ENCODE results near the gene HPF1. TPM values are rescaled to one million over a fixed set of nuclear protein-coding genes. Genes with fewer than 3 reads are reported as not detected.
"Not testable (repeated sequence)": the region's sequence is repeated elsewhere in the genome, so short reads cannot be mapped to it uniquely, and the experiment has no call there.

The HPF1 gene
- total and polyA plus RNA-seq, 10 donors, result 15.7 to 47.6 (median 22.4) TPM

GRCh38 chr4:169744601-169745000, 13.1 kb downstream of the HPF1 start:
- WGBS, 5 donors, result 90 to 100% (median 94%) methylated on average over 1 of the region's 1 CpG
- H3K27ac ChIP-seq, result no peak overlapping the region
- no peak overlapping the region for H3K4me3 ChIP-seq
- peaks cover 3 to 80% (median 25%) of the 10 kb centered on the region in 6 donors for H3K36me3 ChIP-seq
- intact Hi-C loops (cut with DNase I; ENCODE audit: low total_unique reads), result no loop called here
- DNase-seq, result no peak
- TF ChIP-seq POLR2A (IDR thresholded peaks at IDR 0.05) (no peak), POLR2AphosphoS5 (IDR thresholded peaks at IDR 0.05) (no peak), CTCF (IDR thresholded peaks at IDR 0.05 in 8 of 11, conservative IDR thresholded peaks at IDR 0.05 in 3 of 11) (no peak)
- H3K4me1 ChIP-seq, result no peaks in the 10 kb centered on the region
- H3K9me3 ChIP-seq, result no peaks in the 10 kb centered on the region
- no peaks in the 10 kb centered on the region for H3K27me3 ChIP-seq (replicated peaks in 1 of 7)

- DNase-seq, result no peak
- H3K9me3 ChIP-seq, result peaks cover 0 to 3% (median 0%) of the 10 kb centered on the region in 8 donors
- peaks cover 3 to 82% (median 24%) of the 10 kb centered on the region in 6 donors for H3K36me3 ChIP-seq
- no peak overlapping the region for H3K27ac ChIP-seq
- intact Hi-C loops (cut with DNase I; ENCODE audit: low total_unique reads), result no loop called here
- no peak overlapping the region for H3K4me3 ChIP-seq
- H3K27me3 ChIP-seq (replicated peaks in 1 of 7), result no peaks in the 10 kb centered on the region
- no peaks in the 10 kb centered on the region for H3K4me1 ChIP-seq
- TF ChIP-seq CTCF (IDR thresholded peaks at IDR 0.05 in 8 of 11, conservative IDR thresholded peaks at IDR 0.05 in 3 of 11) (no peak), POLR2AphosphoS5 (IDR thresholded peaks at IDR 0.05) (no peak), POLR2A (IDR thresholded peaks at IDR 0.05) (no peak)
- WGBS, 5 donors, result 93 to 98% (median 96%) methylated on average over 2 of the region's 2 CpGs
These were observed 16.2 kb downstream of the HPF1 start for GRCh38 chr4:169741569-169741968.

GRCh38 chr4:169738604-169739003, 19.1 kb downstream of the HPF1 start:
- peaks cover 3 to 86% (median 35%) of the 10 kb centered on the region in 6 donors for H3K36me3 ChIP-seq
- H3K27ac ChIP-seq; H3K4me3 ChIP-seq; H3K4me1 ChIP-seq; H3K27me3 ChIP-seq (replicated peaks in 1 of 7); intact Hi-C loops (cut with DNase I; ENCODE audit: low total_unique reads); DNase-seq; H3K9me3 ChIP-seq: not testable (repeated sequence)

GRCh38 chr4:169730564-169730963, 27.2 kb downstream of the HPF1 start:
- no peak for DNase-seq
- Histone ChIP-seq H3K27ac (no peak overlapping the region), H3K9me3 (no peaks in the 10 kb centered on the region), H3K36me3 (peaks cover 0 to 78% (median 29%) of the 10 kb centered on the region in 6 donors), H3K4me1 (no peaks in the 10 kb centered on the region), H3K27me3 (replicated peaks in 1 of 7) (no peaks in the 10 kb centered on the region), H3K4me3 (no peak overlapping the region)
- intact Hi-C loops (cut with DNase I; ENCODE audit: low total_unique reads), result no loop called here
- 91 to 100% (median 96%) methylated on average over 5 of the region's 5 CpGs for WGBS, 5 donors
- no peak for TF ChIP-seq CTCF (IDR thresholded peaks at IDR 0.05 in 8 of 11, conservative IDR thresholded peaks at IDR 0.05 in 3 of 11)
- no peak for TF ChIP-seq POLR2A (IDR thresholded peaks at IDR 0.05)
- no peak for TF ChIP-seq POLR2AphosphoS5 (IDR thresholded peaks at IDR 0.05)

GRCh38 chr4:169727616-169728015, 30.1 kb downstream of the HPF1 start:
- Histone ChIP-seq H3K4me3 (no peak overlapping the region), H3K36me3 (peaks cover 0 to 70% (median 24%) of the 10 kb centered on the region in 6 donors), H3K4me1 (no peaks in the 10 kb centered on the region), H3K27me3 (replicated peaks in 1 of 7) (no peaks in the 10 kb centered on the region), H3K27ac (no peak overlapping the region), H3K9me3 (no peaks in the 10 kb centered on the region)
- intact Hi-C loops (cut with DNase I; ENCODE audit: low total_unique reads), result no loop called here
- DNase-seq, result no peak
- TF ChIP-seq CTCF (IDR thresholded peaks at IDR 0.05 in 8 of 11, conservative IDR thresholded peaks at IDR 0.05 in 3 of 11) (no peak), POLR2A (IDR thresholded peaks at IDR 0.05) (no peak), POLR2AphosphoS5 (IDR thresholded peaks at IDR 0.05) (no peak)
